ENCODE data around the gene FUZ. TPM values are rescaled to one million over a fixed set of nuclear protein-coding genes. Genes with fewer than 3 reads are reported as not detected.
A peak's percentile ranks its signal among the peaks of the same experiment; 100 is the strongest.

Gene FUZ
- total RNA-seq, 1 experiment from 2014 or later = 10.9 TPM

GRCh38 chr19:49767381-49767780, 45.7 kb downstream of the FUZ start:
- Histone ChIP-seq H3K9ac (ENCODE audit: low read length) (peak overlapping the region; percentile 84), H3K4me1 (ENCODE audit: insufficient read depth, low read length) (peaks cover 23% of the 10 kb centered on the region), H2AFZ (ENCODE audit: low read length) (peak overlapping the region; percentile 80), H3K9me3 (ENCODE audit: low read length) (no peaks in the 10 kb centered on the region), H3K27ac (ENCODE audit: low read length) (no peak overlapping the region), H4K20me1 (ENCODE audit: low read length) (no peaks in the 10 kb centered on the region), H3K27me3 (ENCODE audit: low read length) (no peaks in the 10 kb centered on the region), H3K4me2 (ENCODE audit: low read length) (peak overlapping the region; percentile 97), H3K36me3 (ENCODE audit: low read depth, low read length) (no peaks in the 10 kb centered on the region), H3K4me3 (ENCODE audit: low read length) (peak overlapping the region; percentile 81), H3K79me2 (ENCODE audit: low read length) (peaks cover 49% of the 10 kb centered on the region), H3K9me2 (replicated peaks; ENCODE audit: low read length) (no peaks in the 10 kb centered on the region), H3F3A (ENCODE audit: low read length, unreplicated experiment) (peaks cover 3% of the 10 kb centered on the region)
- intact Hi-C loops (cut with micrococcal nuclease) = loop anchor here (2.0 to 5.0 kb wide), 2 partner anchors 77 to 85 kb away; partner anchors contain the start of genes CPT1C and PTOV1
- DNase-seq (no peak), ATAC-seq (no peak)
- TF ChIP-seq EZH2phosphoT487 (IDR thresholded peaks at IDR 0.05; ENCODE audit: borderline replicate concordance, low read length) (no peak), CTCF (conservative IDR thresholded peaks at IDR 0.05; ENCODE audit: low read depth, low read length) (no peak), EZH2 (IDR thresholded peaks at IDR 0.05; ENCODE audit: low read length, unreplicated experiment) (no peak)
- CTCF ChIA-PET = no interaction called here
- POLR2A ChIA-PET (ENCODE audit: unreplicated experiment) = no interaction called here
- no TSS peak for BruUV-seq (replicated peaks)

- peaks cover 48% of the 10 kb centered on the region for H3K79me2 ChIP-seq (ENCODE audit: low read length)
- no peak for ATAC-seq
- intact Hi-C loops (cut with micrococcal nuclease) = loop anchor here (1.0 to 5.0 kb wide), 4 partner anchors 50 to 90 kb away; partner anchors contain the start of genes CPT1C, PRMT1 and PTOV1
Measured at GRCh38 chr19:49766930-49767299, 46.2 kb downstream of the FUZ start, which contains the start of gene AP2A1. TSS of gene AP2A1 (plus strand) at chr19:49767001. CDS start at chr19:49767134, 133 bp downstream.

More at GRCh38 chr19:49766930-49767299, 46.2 kb downstream of the FUZ start, which contains the start of gene AP2A1:
- CTCF ChIA-PET = interaction anchor here (0.5 kb wide), 1 partner anchor 81 kb away, joined by 4 read pairs; no protein-coding TSS in a partner anchor
- Histone ChIP-seq H3K4me2 (ENCODE audit: low read length) (peak within 1 kb of the TSS; percentile 97), H3K27ac (ENCODE audit: low read length) (peak within 1 kb of the TSS; percentile 90), H3K27me3 (ENCODE audit: low read length) (no peaks in the 10 kb centered on the region), H3K4me3 (ENCODE audit: low read length) (peak within 1 kb of the TSS; percentile 81), H3K4me1 (ENCODE audit: insufficient read depth, low read length) (peaks cover 23% of the 10 kb centered on the region), H3K9me2 (replicated peaks; ENCODE audit: low read length) (no peaks in the 10 kb centered on the region), H3K9me3 (ENCODE audit: low read length) (no peaks in the 10 kb centered on the region), H3F3A (ENCODE audit: low read length, unreplicated experiment) (peaks cover 3% of the 10 kb centered on the region), H3K9ac (ENCODE audit: low read length) (peak within 1 kb of the TSS; percentile 84), H3K36me3 (ENCODE audit: low read depth, low read length) (no peaks in the 10 kb centered on the region), H2AFZ (ENCODE audit: low read length) (peak within 1 kb of the TSS; percentile 80), H4K20me1 (ENCODE audit: low read length) (no peaks in the 10 kb centered on the region)
- DNase-seq = no peak
- POLR2A ChIA-PET (ENCODE audit: unreplicated experiment) = interaction anchor here (0.6 to 0.7 kb wide), 7 partner anchors 42 to 129 kb away, joined by 4 to 10 read pairs (median 4); no protein-coding TSS in a partner anchor
- BruUV-seq (replicated peaks) = no TSS peak
- TF ChIP-seq CTCF (conservative IDR thresholded peaks at IDR 0.05; ENCODE audit: low read depth, low read length) = no peak
- no peak for TF ChIP-seq EZH2phosphoT487 (IDR thresholded peaks at IDR 0.05; ENCODE audit: borderline replicate concordance, low read length)
- no peak for TF ChIP-seq EZH2 (IDR thresholded peaks at IDR 0.05; ENCODE audit: low read length, unreplicated experiment)

All from PC-3 (cell line).